ENCODE measurements around the gene TXNDC17. TPM values are rescaled to one million over a fixed set of nuclear protein-coding genes. Genes with fewer than 3 reads are reported as not detected.
A peak's percentile ranks its signal among the peaks of the same experiment; 100 is the strongest.

TXNDC17 gene
- total and polyA plus RNA-seq, 2 of the 4 experiments (the other 2 are of a cell fraction) = 45.0 to 494 TPM

GRCh38 chr17:6641247-6641863, 495 bp downstream of the TXNDC17 start:
- Histone ChIP-seq H2BK15ac (ENCODE audit: low read depth, low read length) (no peak overlapping the region), H4K91ac (ENCODE audit: insufficient read depth, low read depth, low read length) (peak overlapping the region; percentile 54), H3K27me3 (ENCODE audit: control insufficient read depth, insufficient read depth, low read length) (no peaks in the 10 kb centered on the region), H2BK120ac (ENCODE audit: low read depth, low read length) (peak overlapping the region; percentile 11; the same call in 1 of the 2 replicates), H3K18ac (ENCODE audit: low read depth, low read length) (no peak overlapping the region; the same call in 1 of the 2 replicates), H3K9me3 (ENCODE audit: control insufficient read depth, insufficient read depth, low read length) (no peaks in the 10 kb centered on the region), H3K9ac (ENCODE audit: low read depth, low read length) (peak overlapping the region; percentile 86), H2AK9ac (replicated peaks; ENCODE audit: low read depth, low read length, poor library complexity) (peak overlapping the region; percentile 95), H3K9me1 (ENCODE audit: insufficient read depth, low read length) (0 out of 2 replicates have a peak, but pooled peaks cover 1% of the 10 kb centered on the region), H3K4me2 (ENCODE audit: low read depth, low read length) (peak overlapping the region; percentile 99), H4K8ac (ENCODE audit: low read depth in 2 of 2, low read length in 2 of 2) (peak overlapping the region; percentile 77 to 99; a peak in 3 of 4 replicates), H3K4ac (ENCODE audit: low read depth, low read length) (peak overlapping the region; percentile 87), H3K56ac (ENCODE audit: extremely low read depth, insufficient read depth, low read length) (peak overlapping the region; percentile 72), H3K27ac (ENCODE audit: insufficient read depth, low read length) (peak overlapping the region; percentile 88), H2AFZ (replicated peaks; ENCODE audit: low read length, poor library complexity) (peak overlapping the region; percentile 100), H2BK20ac (ENCODE audit: low read depth, low read length) (no peak overlapping the region), H2AK5ac (ENCODE audit: low read depth, low read length) (peak overlapping the region; percentile 91), H3K23ac (ENCODE audit: low read depth, low read length) (peak overlapping the region; percentile 92), H3K14ac (replicated peaks; ENCODE audit: low read depth, low read length) (peak overlapping the region; percentile 89), H3K4me3 (ENCODE audit: insufficient read depth, low read depth, low read length) (peak overlapping the region; percentile 81), H3K79me1 (ENCODE audit: low read depth in 1 of 2, low read length in 2 of 2) (peaks cover 9 to 69% of the 10 kb centered on the region in 2 experiments; a peak in 3 of 4 replicates), H4K20me1 (ENCODE audit: insufficient read depth, low read length) (peaks cover 2% of the 10 kb centered on the region; the same call in 1 of the 2 replicates), H4K5ac (ENCODE audit: low read depth, low read length) (peak overlapping the region; percentile 29), H3K4me1 (ENCODE audit: control insufficient read depth, insufficient read depth, low read length) (peaks cover 9% of the 10 kb centered on the region), H2BK5ac (ENCODE audit: low read depth, low read length, poor library complexity, severe bottlenecking) (peak overlapping the region; percentile 79), H3K36me3 (ENCODE audit: control insufficient read depth, insufficient read depth, low read length) (peaks cover 5% of the 10 kb centered on the region)
- in situ Hi-C loops (cut with MboI; ENCODE audit: low sequenced_read_pairs) = loop anchor here (10.0 kb wide), 1 partner anchor 167 kb away; no protein-coding TSS in a partner anchor
- POLR2A ChIA-PET (ENCODE audit: unreplicated experiment) = interaction anchor here (0.5 to 1.0 kb wide), 2 partner anchors 15 to 87 kb away, joined by 3 to 5 read pairs; no protein-coding TSS in a partner anchor
- no CpG with 5 or more reads among the region's 20 CpGs for WGBS, 2 experiments (ENCODE audit: extremely low coverage in 2 of 2, insufficient read length in 1 of 2)
- intact Hi-C loops (cut with micrococcal nuclease) = loop anchor here (5.0 kb wide), 1 partner anchor 199 kb away; the partner anchor contains the start of gene PIMREG
- CTCF ChIA-PET = no interaction called here
- dilution Hi-C loops (cut with HindIII; ENCODE audit: low sequenced_read_pairs, unreplicated experiment) = no loop called here
- ATAC-seq (ENCODE audit: low read depth) = peak; percentile 28
- no peak for DNase-seq
- BruUV-seq (replicated peaks) = TSS peak; percentile 63
- TF ChIP-seq CHD1 (IDR thresholded peaks at IDR 0.05; ENCODE audit: low read depth, low read length) = no peak
- no peak; the same call in 1 of the 2 replicates for TF ChIP-seq USF2 (IDR thresholded peaks at IDR 0.05; ENCODE audit: low read depth, low read length)
- no peak for TF ChIP-seq RFX5 (IDR thresholded peaks at IDR 0.05; ENCODE audit: low read depth, low read length)
- TF ChIP-seq BHLHE40 (IDR thresholded peaks at IDR 0.05; ENCODE audit: low read depth, low read length) = no peak
- no peak for TF ChIP-seq CEBPB (IDR thresholded peaks at IDR 0.05; ENCODE audit: low read depth, low read length)
- no peak for TF ChIP-seq RCOR1 (IDR thresholded peaks at IDR 0.05; ENCODE audit: insufficient replicate concordance, low read length)
- TF ChIP-seq MAFK (IDR thresholded peaks at IDR 0.05; ENCODE audit: low read depth, low read length) = no peak
- no peak for TF ChIP-seq RAD21 (IDR thresholded peaks at IDR 0.05; ENCODE audit: low read length)
- no peak for TF ChIP-seq MAZ (IDR thresholded peaks at IDR 0.05; ENCODE audit: borderline replicate concordance, low read depth, low read length)
- no peak for TF ChIP-seq POLR2A (IDR thresholded peaks at IDR 0.05; ENCODE audit: low read depth, low read length)
- TF ChIP-seq MXI1 (IDR thresholded peaks at IDR 0.05; ENCODE audit: borderline replicate concordance, low read depth, low read length) = no peak
- no peak for TF ChIP-seq FOS (IDR thresholded peaks at IDR 0.05; ENCODE audit: low read depth, low read length)
- TF ChIP-seq NFE2L2 (IDR thresholded peaks at IDR 0.05; ENCODE audit: low read depth, low read length) = no peak
- no peak for TF ChIP-seq ELK1 (IDR thresholded peaks at IDR 0.05; ENCODE audit: borderline replicate concordance, low read depth, low read length)
- TF ChIP-seq, protein P1, sequence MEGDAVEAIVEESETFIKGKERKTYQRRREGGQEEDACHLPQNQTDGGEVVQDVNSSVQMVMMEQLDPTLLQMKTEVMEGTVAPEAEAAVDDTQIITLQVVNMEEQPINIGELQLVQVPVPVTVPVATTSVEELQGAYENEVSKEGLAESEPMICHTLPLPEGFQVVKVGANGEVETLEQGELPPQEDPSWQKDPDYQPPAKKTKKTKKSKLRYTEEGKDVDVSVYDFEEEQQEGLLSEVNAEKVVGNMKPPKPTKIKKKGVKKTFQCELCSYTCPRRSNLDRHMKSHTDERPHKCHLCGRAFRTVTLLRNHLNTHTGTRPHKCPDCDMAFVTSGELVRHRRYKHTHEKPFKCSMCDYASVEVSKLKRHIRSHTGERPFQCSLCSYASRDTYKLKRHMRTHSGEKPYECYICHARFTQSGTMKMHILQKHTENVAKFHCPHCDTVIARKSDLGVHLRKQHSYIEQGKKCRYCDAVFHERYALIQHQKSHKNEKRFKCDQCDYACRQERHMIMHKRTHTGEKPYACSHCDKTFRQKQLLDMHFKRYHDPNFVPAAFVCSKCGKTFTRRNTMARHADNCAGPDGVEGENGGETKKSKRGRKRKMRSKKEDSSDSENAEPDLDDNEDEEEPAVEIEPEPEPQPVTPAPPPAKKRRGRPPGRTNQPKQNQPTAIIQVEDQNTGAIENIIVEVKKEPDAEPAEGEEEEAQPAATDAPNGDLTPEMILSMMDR (conservative IDR thresholded peaks at IDR 0.05; ENCODE audit: low read depth, low read length) = no peak

All from IMR-90 (cell line).